OCI-LY3 (cell line): ENCODE results near the gene INO80B.

ENCODE experiments used
- H2AFZ ChIP-seq: fragments of 200-600, 300-600 bp; shearing (Covaris generic); 2 replicates; pipeline ENCODE4 v1.6.0; 2014; ENCODE audit warnings: antibody characterized with exemption, low read depth, low read length
- H3K27ac ChIP-seq: fragments of 200-600, 300-600 bp; sonication (generic); 2 replicates; pipeline ENCODE4 v1.5.1; 2014; ENCODE audit warnings: mild to moderate bottlenecking, low read length, moderate library complexity, mixed read lengths
- H3K27me3 ChIP-seq: fragments of 200-600, 300-600 bp; sonication (generic); 2 replicates; pipeline ENCODE4 v1.6.1; 2014; ENCODE audit warnings: low read depth, low read length, mixed read lengths
- H3K36me3 ChIP-seq: fragments of 200-600, 300-600 bp; sonication (generic); replicated peaks from 2 replicates; pipeline ENCODE3; 2014; ENCODE audit warnings: low read depth, low read length, mixed read lengths
- H3K4me1 ChIP-seq: fragments of 300-600, 200-600 bp; sonication (generic); 2 replicates; pipeline ENCODE4 v1.6.1; 2014; ENCODE audit warnings: low read length, mixed read lengths
- H3K4me2 ChIP-seq: fragments of 200-600, 300-600 bp; sonication (generic); 2 replicates; pipeline ENCODE4 v1.6.1; 2014; ENCODE audit warnings: low read length, mixed read lengths
- H3K4me3 ChIP-seq: fragments of 300-600, 200-600 bp; sonication (generic); 2 replicates; pipeline ENCODE4 v1.5.1; 2014; ENCODE audit warnings: antibody characterized with exemption, mild to moderate bottlenecking, low read length, moderate library complexity
- H3K79me2 ChIP-seq: fragments of 300-600, 200-600 bp; shearing (Covaris generic); 2 replicates; pipeline ENCODE4 v1.6.1; 2014; ENCODE audit warnings: mild to moderate bottlenecking, low read length, mixed read lengths
- H3K9ac ChIP-seq: fragments of 300-600, 200-600 bp; shearing (Covaris generic); 2 replicates; pipeline ENCODE4 v1.6.0; 2014; ENCODE audit warnings: mild to moderate bottlenecking, low read length, moderate library complexity
- H3K9me3 ChIP-seq: fragments of 200-600, 300-600 bp; shearing (Covaris generic); 2 replicates; pipeline ENCODE4 v1.6.1; 2014; ENCODE audit warnings: low read length, mixed read lengths; ENCODE audit not compliant: insufficient read depth
- H4K20me1 ChIP-seq: fragments of 200-600, 300-600 bp; sonication (generic); 2 replicates; pipeline ENCODE4 v1.6.1; 2016; ENCODE audit warnings: low read length, mixed read lengths; ENCODE audit not compliant: insufficient read depth
- CTCF ChIP-seq: fragments of 200-600, 300-600 bp; sonication (generic); IDR thresholded peaks from 2 replicates; pipeline ENCODE4 v1.5.1; 2014; ENCODE audit warnings: antibody characterized with exemption, low read length, low read depth
- EZH2phosphoT487 ChIP-seq: fragments of 200-600 bp; shearing (Covaris generic); IDR thresholded peaks from 2 replicates; pipeline ENCODE4 v1.6.1; 2018; ENCODE audit warnings: antibody characterized with exemption, mixed run types, low read depth

INO80B gene

DNA sequence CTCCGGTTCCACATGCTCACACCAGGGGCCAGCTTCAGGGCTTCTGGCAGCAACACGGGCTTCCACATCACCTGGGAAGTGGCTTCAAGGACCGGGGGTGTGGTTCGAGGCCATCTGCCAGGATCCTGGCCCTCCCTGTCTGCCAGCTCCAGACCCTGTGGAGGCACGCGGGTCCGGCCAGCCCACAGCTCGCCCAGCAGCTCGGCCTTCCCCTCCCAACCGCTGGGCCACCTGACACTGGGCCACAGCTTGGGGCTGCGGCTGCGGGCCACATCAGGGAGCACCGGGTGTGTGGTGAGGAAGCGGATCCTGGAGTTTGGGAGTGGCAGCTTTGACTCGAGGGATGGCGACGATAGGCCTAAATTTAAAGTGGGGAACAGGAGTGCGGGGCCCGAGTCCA, 40.4 kb upstream of the INO80B start:
- H3K27me3 ChIP-seq: no peaks in the 10 kb centered on the region
- H3K9ac ChIP-seq: no peak overlapping the region
- H3K27ac ChIP-seq: no peak overlapping the region
- no peaks in the 10 kb centered on the region for H3K9me3 ChIP-seq
- no peaks in the 10 kb centered on the region for H3K79me2 ChIP-seq
- peaks cover 16% of the 10 kb centered on the region for H3K4me1 ChIP-seq
- TF ChIP-seq EZH2phosphoT487 (no peak), CTCF (no peak)
- H4K20me1 ChIP-seq: no peaks in the 10 kb centered on the region
- no peaks in the 10 kb centered on the region for H3K36me3 ChIP-seq
- no peak overlapping the region for H2AFZ ChIP-seq
- H3K4me3 ChIP-seq: no peak overlapping the region
- no peak overlapping the region for H3K4me2 ChIP-seq

GRCh38 chr2:74414881-74415761, 39.8 kb upstream of the INO80B start:
- H3K27ac ChIP-seq: no peak overlapping the region
- no peak overlapping the region for H3K4me2 ChIP-seq
- H3K9me3 ChIP-seq: no peaks in the 10 kb centered on the region
- no peaks in the 10 kb centered on the region for H4K20me1 ChIP-seq
- TF ChIP-seq EZH2phosphoT487 (no peak), CTCF (no peak)
- H3K4me3 ChIP-seq: no peak overlapping the region
- no peaks in the 10 kb centered on the region for H3K27me3 ChIP-seq
- no peak overlapping the region for H2AFZ ChIP-seq
- no peaks in the 10 kb centered on the region for H3K36me3 ChIP-seq
- H3K9ac ChIP-seq: no peak overlapping the region
- H3K79me2 ChIP-seq: no peaks in the 10 kb centered on the region
- peaks cover 23% of the 10 kb centered on the region for H3K4me1 ChIP-seq

DNA sequence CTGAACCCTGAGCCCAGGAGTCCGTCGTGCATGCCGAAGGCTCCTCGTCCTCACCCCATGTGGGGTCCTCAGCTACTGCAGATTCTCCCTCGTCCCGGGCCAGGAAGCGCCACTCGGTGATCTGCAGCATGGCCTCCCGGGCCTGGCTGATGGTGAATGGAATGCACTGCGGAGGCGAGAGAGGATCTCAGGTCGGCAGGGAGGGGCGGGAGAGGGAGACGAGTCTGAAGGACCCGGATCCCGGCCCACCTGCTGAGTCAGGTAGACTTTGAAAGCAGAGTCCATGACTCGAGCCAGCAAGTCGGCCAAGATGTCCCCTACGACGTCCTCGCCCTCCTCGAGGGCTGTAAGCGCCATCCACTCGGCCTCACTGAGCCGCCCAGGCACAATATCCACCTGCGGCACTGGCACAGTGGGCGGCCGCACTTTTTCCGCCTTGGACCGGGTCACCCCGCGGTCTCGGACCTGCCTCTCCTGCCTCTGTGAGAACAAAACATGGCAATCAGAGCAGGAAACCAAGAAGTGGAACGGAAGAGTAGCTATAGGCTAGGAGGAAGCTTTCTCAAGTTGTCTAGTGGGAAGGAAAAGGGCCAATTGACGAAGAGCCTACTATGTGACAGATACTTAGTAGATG, 39.0 kb upstream of the INO80B start:
- no peak overlapping the region for H3K4me2 ChIP-seq

More for the DNA sequence above, 39.0 kb upstream of the INO80B start:
- H2AFZ ChIP-seq: no peak overlapping the region
- H4K20me1 ChIP-seq: no peaks in the 10 kb centered on the region
- TF ChIP-seq CTCF (no peak), EZH2phosphoT487 (no peak)
- no peaks in the 10 kb centered on the region for H3K36me3 ChIP-seq
- H3K9me3 ChIP-seq: no peaks in the 10 kb centered on the region
- no peaks in the 10 kb centered on the region for H3K27me3 ChIP-seq
- H3K4me1 ChIP-seq: peaks cover 28% of the 10 kb centered on the region
- no peak overlapping the region for H3K27ac ChIP-seq
- H3K9ac ChIP-seq: no peak overlapping the region
- H3K4me3 ChIP-seq: no peak overlapping the region
- H3K79me2 ChIP-seq: no peaks in the 10 kb centered on the region
